PC-9 (cell line): Measurements from ENCODE around the gene GUCD1. TPM values are rescaled to one million over a fixed set of nuclear protein-coding genes. Genes with fewer than 3 reads are reported as not detected.

ENCODE experiments used
- BruUV-seq: library from RNA; stranded (reverse); fragments of 400-500 nt; replicated peaks from 2 replicates; lab custom pipeline; 2021; lab: Mats Ljungman, UMichigan
- CTCF ChIA-PET: fragments of 300-600 bp; sonication (Branson Sonifier 250); formaldehyde crosslinking; loops from one replicate; lab custom pipeline; 2022; ENCODE audit warnings: antibody characterized with exemption; lab: Charles Lee
- POLR2A ChIA-PET: fragments of 300-600 bp; sonication (Branson Sonifier 250); formaldehyde crosslinking; loops from one replicate; lab custom pipeline; 2022; ENCODE audit warnings: antibody characterized with exemption; ENCODE audit not compliant: unreplicated experiment; lab: Charles Lee
- DNase-seq, 2 experiments: peaks; one replicate each; pipeline versions ENCODE4 v3.0.0 to v3.0.0-alpha.2; 2015 to 2022; ENCODE audit warnings: mixed read lengths in 1 of 2
- H2AFZ ChIP-seq: fragments of 200-600 bp; sonication (generic); 2 replicates; pipeline ENCODE4 v1.8.1; 2017; ENCODE audit warnings: antibody characterized with exemption
- H3F3A ChIP-seq: fragments of 200-600 bp; sonication (generic); 2 replicates; pipeline ENCODE4 v1.8.1; 2017; ENCODE audit warnings: antibody characterized with exemption, mild to moderate bottlenecking, low read depth; ENCODE audit not compliant: insufficient read depth
- H3K27ac ChIP-seq: fragments of 200-600 bp; sonication (generic); 2 replicates; pipeline ENCODE4 v1.6.1; 2016; ENCODE audit warnings: mixed run types
- H3K27me3 ChIP-seq: fragments of 200-600 bp; sonication (generic); 2 replicates; pipeline ENCODE4 v1.6.1; 2016; ENCODE audit warnings: low read depth, mixed run types; ENCODE audit not compliant: insufficient read depth
- H3K36me3 ChIP-seq: fragments of 200-600 bp; sonication (generic); 2 replicates; pipeline ENCODE4 v1.6.1; 2016; ENCODE audit warnings: low read depth, mixed run types
- H3K4me1 ChIP-seq: fragments of 200-600 bp; sonication (generic); replicated peaks from 2 replicates; pipeline ENCODE4 v1.6.1; 2016; ENCODE audit warnings: mixed run types; ENCODE audit not compliant: insufficient read depth
- H3K4me2 ChIP-seq: fragments of 200-600 bp; sonication (generic); 2 replicates; pipeline ENCODE4 v1.6.1; 2017; ENCODE audit warnings: mixed run types
- H3K4me3 ChIP-seq: fragments of 200-600 bp; sonication (generic); 2 replicates; pipeline ENCODE4 v1.6.1; 2016; ENCODE audit warnings: mixed run types
- H3K79me2 ChIP-seq: fragments of 200-600 bp; sonication (generic); 2 replicates; pipeline ENCODE4 v1.6.1; 2017; ENCODE audit warnings: low read depth, mixed run types
- H3K9me2 ChIP-seq: fragments of 200-600 bp; sonication (generic); 2 replicates; pipeline ENCODE4 v1.8.1; 2017; ENCODE audit warnings: mild to moderate bottlenecking; ENCODE audit not compliant: insufficient read depth
- H3K9me3 ChIP-seq: fragments of 200-600 bp; sonication (generic); 2 replicates; pipeline ENCODE4 v1.8.1; 2016; ENCODE audit warnings: low read depth; ENCODE audit not compliant: insufficient read depth
- H4K20me1 ChIP-seq: fragments of 200-600 bp; sonication (generic); 2 replicates; pipeline ENCODE4 v1.8.1; 2017; ENCODE audit not compliant: insufficient read depth
- CTCF ChIP-seq: fragments of 200-600 bp; sonication (generic); conservative IDR thresholded peaks from 2 replicates; pipeline ENCODE4 v1.6.1; 2017; ENCODE audit warnings: mixed run types, antibody characterized with exemption, mild to moderate bottlenecking, moderate library complexity
- EZH2 ChIP-seq: fragments of 200-600 bp; sonication (generic); IDR thresholded peaks from 2 replicates; pipeline ENCODE4 v1.8.0; 2017; ENCODE audit warnings: antibody characterized with exemption, low read depth
- intact Hi-C: fragments of 100-400 bp; cut with micrococcal nuclease; formaldehyde crosslinking; loops from one replicate; pipeline ENCODE4 v1.10.0; 2022; ENCODE audit not compliant: unreplicated experiment
- total RNA-seq: library from RNA; stranded (reverse); gene quantifications from 2 replicates; pipeline ENCODE4 v1.2.3, GENCODE V29; 2021

Gene GUCD1
- total RNA-seq, 1 experiment from 2014 or later: 80.2 TPM

DNA sequence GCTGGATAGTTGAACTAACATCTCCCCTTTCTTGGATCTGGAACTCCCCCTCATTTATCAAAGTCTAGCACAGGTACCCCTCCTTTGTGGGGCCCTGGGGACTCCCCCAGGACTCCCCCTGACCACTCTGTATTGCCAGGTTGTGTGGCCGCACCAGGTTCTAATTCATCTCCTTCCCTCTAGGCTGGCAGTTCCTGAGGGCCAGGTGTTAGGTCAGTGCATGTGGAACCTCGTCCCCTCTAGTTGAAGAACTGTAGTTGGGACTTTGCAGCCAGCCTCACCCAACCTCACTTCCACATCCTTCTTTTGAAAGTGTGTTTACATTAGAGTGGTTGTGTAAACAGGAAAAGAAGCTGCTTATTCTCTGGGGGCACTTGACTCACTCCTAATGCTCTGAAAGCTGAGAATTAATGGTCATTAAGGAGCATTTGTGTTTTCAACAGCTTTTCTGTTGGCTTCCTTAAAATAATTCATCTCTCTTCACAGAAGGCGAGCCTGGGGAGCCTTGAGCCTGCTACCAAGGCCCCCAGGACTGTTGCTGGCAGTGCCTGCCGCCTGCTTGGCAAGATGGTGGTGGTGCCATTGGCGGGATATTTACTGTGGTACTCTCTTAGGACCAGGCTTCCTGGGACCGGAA is 48.0 kb downstream of the GUCD1 start:
- CTCF ChIA-PET: no interaction called here
- intact Hi-C loops: no loop called here
- H3K79me2 ChIP-seq: no peaks in the 10 kb centered on the region
- H3K4me1 ChIP-seq: peaks cover 80% of the 10 kb centered on the region
- POLR2A ChIA-PET: interaction anchor here (0.6 kb wide), 1 partner anchor 105 kb away, joined by 4 read pairs; no protein-coding TSS in a partner anchor
- no peaks in the 10 kb centered on the region for H3K9me2 ChIP-seq
- H3F3A ChIP-seq: peaks cover 39% of the 10 kb centered on the region
- H4K20me1 ChIP-seq: no peaks in the 10 kb centered on the region
- BruUV-seq: no TSS peak
- peak overlapping the region; percentile 70 for H3K27ac ChIP-seq
- peak overlapping the region; percentile 52 for H3K4me2 ChIP-seq
- TF ChIP-seq CTCF (no peak), EZH2 (no peak)
- H3K36me3 ChIP-seq: no peaks in the 10 kb centered on the region
- H2AFZ ChIP-seq: no peak overlapping the region
- DNase-seq: peak in 1 of 2 experiments; percentile 88
- no peaks in the 10 kb centered on the region for H3K9me3 ChIP-seq
- H3K4me3 ChIP-seq: no peak overlapping the region
- no peaks in the 10 kb centered on the region for H3K27me3 ChIP-seq

DNA sequence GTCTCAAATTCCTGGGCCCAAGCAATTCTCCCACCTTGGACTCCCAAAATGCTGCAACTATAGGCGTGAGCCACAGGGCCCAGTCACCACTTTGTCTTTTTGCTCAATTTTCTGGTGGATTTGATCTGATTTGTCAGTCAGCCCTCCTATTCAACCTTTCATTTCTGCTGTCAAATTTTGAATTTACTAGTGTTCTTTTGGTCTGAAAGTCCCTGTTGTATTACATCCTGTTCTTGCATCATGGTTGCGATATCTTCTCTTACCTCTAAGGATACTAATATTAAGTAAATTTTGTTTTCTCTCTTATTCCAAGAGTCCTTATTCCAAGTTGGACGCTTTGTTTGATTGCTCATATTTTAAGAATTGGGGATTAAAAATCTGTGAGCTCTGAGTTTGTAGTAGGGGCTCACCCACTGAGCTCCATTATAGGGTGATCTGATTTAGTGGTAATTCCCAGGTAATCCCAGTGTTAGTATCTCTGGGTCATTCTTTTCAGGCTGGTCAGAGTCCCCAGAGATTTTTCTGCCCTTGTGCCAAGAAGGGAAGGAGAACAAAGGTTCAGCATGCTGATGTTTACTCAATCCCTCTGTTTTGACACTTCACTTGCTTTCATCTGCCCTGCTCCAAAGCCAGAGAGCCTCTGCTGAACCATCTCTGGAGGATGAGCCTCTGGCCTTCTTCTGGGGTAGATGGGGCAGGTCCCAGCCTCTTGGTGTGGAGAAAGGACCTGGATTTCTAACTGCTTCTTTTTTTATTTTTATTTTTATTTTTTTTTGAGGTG is 49.8 kb downstream of the GUCD1 start:
- H3K4me1 ChIP-seq: peaks cover 63% of the 10 kb centered on the region

DNA sequence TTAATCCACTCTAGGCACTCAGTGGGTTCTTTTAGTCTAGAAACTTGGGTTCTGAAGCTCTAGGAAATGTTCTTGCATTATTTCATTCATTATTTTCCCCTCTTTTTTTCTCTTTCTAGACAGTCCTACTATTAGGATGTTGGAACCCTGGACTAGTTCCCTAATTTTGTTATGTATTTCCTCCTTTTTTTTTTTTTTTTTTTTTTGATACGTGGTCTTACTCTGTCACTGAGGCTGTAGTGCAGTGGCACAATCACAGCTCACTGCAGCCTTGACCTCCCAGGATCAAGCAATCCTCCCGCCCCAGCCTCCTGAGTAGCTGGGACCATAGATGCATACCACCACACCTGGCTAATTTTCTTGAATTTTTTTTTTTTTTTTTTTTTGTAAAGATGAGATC is 50.4 kb downstream of the GUCD1 start:
- Histone ChIP-seq H3K27ac (no peak overlapping the region), H3K4me3 (no peak overlapping the region), H3K27me3 (no peaks in the 10 kb centered on the region), H2AFZ (no peak overlapping the region), H3K4me2 (no peak overlapping the region), H3K79me2 (no peaks in the 10 kb centered on the region), H3K9me2 (no peaks in the 10 kb centered on the region), H4K20me1 (no peaks in the 10 kb centered on the region), H3K9me3 (no peaks in the 10 kb centered on the region), H3K36me3 (no peaks in the 10 kb centered on the region), H3K4me1 (peaks cover 59% of the 10 kb centered on the region), H3F3A (peaks cover 27% of the 10 kb centered on the region)
- no peak for TF ChIP-seq EZH2
- no peak for TF ChIP-seq CTCF
- no TSS peak for BruUV-seq
- intact Hi-C loops: no loop called here
- DNase-seq: no peak
- CTCF ChIA-PET: no interaction called here
- POLR2A ChIA-PET: no interaction called here

More for the DNA sequence above, 49.8 kb downstream of the GUCD1 start:
- no peaks in the 10 kb centered on the region for H3K9me3 ChIP-seq
- TF ChIP-seq CTCF: no peak
- TF ChIP-seq EZH2: no peak
- H3K9me2 ChIP-seq: no peaks in the 10 kb centered on the region
- CTCF ChIA-PET: no interaction called here
- peak overlapping the region; percentile 13; the same call in 1 of the 2 replicates for H3K4me2 ChIP-seq
- no peak overlapping the region for H3K4me3 ChIP-seq
- peaks cover 28% of the 10 kb centered on the region for H3F3A ChIP-seq
- H2AFZ ChIP-seq: no peak overlapping the region
- no peaks in the 10 kb centered on the region for H3K79me2 ChIP-seq
- BruUV-seq: no TSS peak
- intact Hi-C loops: no loop called here
- H4K20me1 ChIP-seq: no peaks in the 10 kb centered on the region
- DNase-seq: peak in 1 of 2 experiments; percentile 45
- H3K36me3 ChIP-seq: no peaks in the 10 kb centered on the region
- H3K27ac ChIP-seq: no peak overlapping the region
- H3K27me3 ChIP-seq: no peaks in the 10 kb centered on the region
- POLR2A ChIA-PET: no interaction called here
